MM.1S (cell line): ENCODE measurements around the gene SPTY2D1.
"Not testable (repeated sequence)": the region's sequence is repeated elsewhere in the genome, so short reads cannot be mapped to it uniquely, and the experiment has no call there.

Source experiments
- DNase-seq: peaks from one replicate; pipeline ENCODE4 v3.0.0-alpha.2; 2015
- H2AFZ ChIP-seq: fragments of 300-600 bp; sonication (generic); 2 replicates; pipeline ENCODE4 v1.6.0; 2016; ENCODE audit warnings: antibody characterized with exemption, low read length
- H3F3A ChIP-seq: fragments of 300-600 bp; sonication (generic); 2 replicates; pipeline ENCODE4 v1.6.1; 2016; ENCODE audit warnings: mild to moderate bottlenecking, antibody characterized with exemption, low read length, moderate library complexity, mixed read lengths; ENCODE audit not compliant: insufficient read depth
- H3K27ac ChIP-seq: fragments of 300-600 bp; sonication (generic); 2 replicates; pipeline ENCODE4 v1.5.1; 2016; ENCODE audit warnings: mild to moderate bottlenecking, low read length
- H3K27me3 ChIP-seq: fragments of 300-600 bp; sonication (generic); replicated peaks from 2 replicates; pipeline ENCODE4 v1.6.0; 2016; ENCODE audit warnings: low read length; ENCODE audit not compliant: insufficient read depth
- H3K36me3 ChIP-seq: fragments of 300-600 bp; sonication (generic); replicated peaks from 2 replicates; pipeline ENCODE4 v1.6.1; 2016; ENCODE audit warnings: mild to moderate bottlenecking, low read length, mixed read lengths; ENCODE audit not compliant: insufficient read depth
- H3K4me1 ChIP-seq: fragments of 300-600 bp; sonication (generic); 2 replicates; pipeline ENCODE4 v1.6.1; 2016; ENCODE audit warnings: low read length, mixed read lengths
- H3K4me2 ChIP-seq: fragments of 300-600 bp; sonication (generic); 2 replicates; pipeline ENCODE4 v1.6.0; 2016; ENCODE audit warnings: low read depth, low read length
- H3K4me3 ChIP-seq: fragments of 300-600 bp; sonication (generic); 2 replicates; pipeline ENCODE4 v1.5.1; 2016; ENCODE audit warnings: low read length, mixed read lengths
- H3K79me2 ChIP-seq: fragments of 300-600 bp; sonication (generic); 2 replicates; pipeline ENCODE4 v1.6.1; 2016; ENCODE audit warnings: mixed run types, low read length, mixed read lengths
- H3K9ac ChIP-seq: fragments of 300-600 bp; sonication (generic); 2 replicates; pipeline ENCODE4 v1.6.1; 2016; ENCODE audit warnings: low read length, mixed read lengths
- H3K9me2 ChIP-seq: fragments of 300-600 bp; sonication (generic); replicated peaks from 2 replicates; pipeline ENCODE4 v1.6.1; 2016; ENCODE audit warnings: mild to moderate bottlenecking, low read length, mixed read lengths; ENCODE audit not compliant: insufficient read depth
- H3K9me3 ChIP-seq: fragments of 300-600 bp; sonication (generic); replicated peaks from 2 replicates; pipeline ENCODE4 v1.6.1; 2016; ENCODE audit warnings: mild to moderate bottlenecking, low read length, mixed read lengths; ENCODE audit not compliant: insufficient read depth
- H4K20me1 ChIP-seq: fragments of 300-600 bp; sonication (generic); 2 replicates; pipeline ENCODE4 v1.6.1; 2016; ENCODE audit warnings: mild to moderate bottlenecking, low read length, moderate library complexity, mixed read lengths; ENCODE audit not compliant: insufficient read depth
- EZH2 ChIP-seq: fragments of 300-600 bp; sonication (generic); optimal IDR thresholded peaks from 2 replicates; pipeline ENCODE3; 2017; ENCODE audit warnings: low read depth, mild to moderate bottlenecking, antibody characterized with exemption, low read length, mixed read lengths
- EZH2phosphoT487 ChIP-seq: fragments of 300-600 bp; sonication (generic); IDR thresholded peaks from 2 replicates; pipeline ENCODE4 v1.6.1; 2018; ENCODE audit warnings: antibody characterized with exemption, low read length
- TF ChIP-seq, protein P1 (sequence below): fragments of 300-600 bp; sonication (generic); IDR thresholded peaks from 2 replicates; pipeline ENCODE4 v1.5.1; 2016; ENCODE audit warnings: antibody characterized with exemption, low read length, mixed read lengths

Gene SPTY2D1

GRCh38 chr11:18650859-18651557 is 16.9 kb upstream of the SPTY2D1 start:
- Histone ChIP-seq H3K9me3 (no peaks in the 10 kb centered on the region), H3K4me3 (peak overlapping the region; percentile 55)

GRCh38 chr11:18650353-18650752 is 16.2 kb upstream of the SPTY2D1 start:
- H3K36me3 ChIP-seq: no peaks in the 10 kb centered on the region
- no peak overlapping the region for H3K9ac ChIP-seq
- no peak overlapping the region for H3K27ac ChIP-seq
- no peaks in the 10 kb centered on the region for H4K20me1 ChIP-seq
- DNase-seq: no peak
- no peaks in the 10 kb centered on the region for H3K79me2 ChIP-seq
- H3K4me1 ChIP-seq: no peaks in the 10 kb centered on the region
- no peaks in the 10 kb centered on the region for H3K27me3 ChIP-seq
- H3K9me3 ChIP-seq: no peaks in the 10 kb centered on the region
- no peaks in the 10 kb centered on the region for H3F3A ChIP-seq
- TF ChIP-seq EZH2phosphoT487 (no peak), EZH2 (no peak)
- TF ChIP-seq, protein P1, sequence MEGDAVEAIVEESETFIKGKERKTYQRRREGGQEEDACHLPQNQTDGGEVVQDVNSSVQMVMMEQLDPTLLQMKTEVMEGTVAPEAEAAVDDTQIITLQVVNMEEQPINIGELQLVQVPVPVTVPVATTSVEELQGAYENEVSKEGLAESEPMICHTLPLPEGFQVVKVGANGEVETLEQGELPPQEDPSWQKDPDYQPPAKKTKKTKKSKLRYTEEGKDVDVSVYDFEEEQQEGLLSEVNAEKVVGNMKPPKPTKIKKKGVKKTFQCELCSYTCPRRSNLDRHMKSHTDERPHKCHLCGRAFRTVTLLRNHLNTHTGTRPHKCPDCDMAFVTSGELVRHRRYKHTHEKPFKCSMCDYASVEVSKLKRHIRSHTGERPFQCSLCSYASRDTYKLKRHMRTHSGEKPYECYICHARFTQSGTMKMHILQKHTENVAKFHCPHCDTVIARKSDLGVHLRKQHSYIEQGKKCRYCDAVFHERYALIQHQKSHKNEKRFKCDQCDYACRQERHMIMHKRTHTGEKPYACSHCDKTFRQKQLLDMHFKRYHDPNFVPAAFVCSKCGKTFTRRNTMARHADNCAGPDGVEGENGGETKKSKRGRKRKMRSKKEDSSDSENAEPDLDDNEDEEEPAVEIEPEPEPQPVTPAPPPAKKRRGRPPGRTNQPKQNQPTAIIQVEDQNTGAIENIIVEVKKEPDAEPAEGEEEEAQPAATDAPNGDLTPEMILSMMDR: no peak
- no peak overlapping the region for H3K4me3 ChIP-seq
- H2AFZ ChIP-seq: no peak overlapping the region; the same call in 1 of the 2 replicates
- no peaks in the 10 kb centered on the region for H3K9me2 ChIP-seq
- no peak overlapping the region for H3K4me2 ChIP-seq

More at GRCh38 chr11:18650859-18651557, 16.9 kb upstream of the SPTY2D1 start:
- TF ChIP-seq, protein P1: peak; percentile 88
- TF ChIP-seq EZH2phosphoT487 (no peak), EZH2 (no peak)
- no peaks in the 10 kb centered on the region for H3F3A ChIP-seq
- peak; percentile 78 for DNase-seq
- no peaks in the 10 kb centered on the region for H3K9me2 ChIP-seq
- peak overlapping the region; percentile 75 for H3K4me2 ChIP-seq
- peak overlapping the region; percentile 96 for H2AFZ ChIP-seq
- peak overlapping the region; percentile 10; the same call in 1 of the 2 replicates for H3K9ac ChIP-seq
- H3K36me3 ChIP-seq: no peaks in the 10 kb centered on the region
- H3K27me3 ChIP-seq: no peaks in the 10 kb centered on the region
- no peak overlapping the region for H3K27ac ChIP-seq
- no peaks in the 10 kb centered on the region for H3K79me2 ChIP-seq
- H3K4me1 ChIP-seq: no peaks in the 10 kb centered on the region
- no peaks in the 10 kb centered on the region for H4K20me1 ChIP-seq

- not testable (repeated sequence) for H3K9me2 ChIP-seq, H3K27ac ChIP-seq, H3K79me2 ChIP-seq, H3K9ac ChIP-seq, H3K4me1 ChIP-seq, H3K36me3 ChIP-seq, H3F3A ChIP-seq, H3K4me3 ChIP-seq, H3K4me2 ChIP-seq, H2AFZ ChIP-seq, H3K9me3 ChIP-seq, DNase-seq, H3K27me3 ChIP-seq, H4K20me1 ChIP-seq
These were observed 8.9 kb upstream of the SPTY2D1 start for GRCh38 chr11:18643034-18643433.

DNA sequence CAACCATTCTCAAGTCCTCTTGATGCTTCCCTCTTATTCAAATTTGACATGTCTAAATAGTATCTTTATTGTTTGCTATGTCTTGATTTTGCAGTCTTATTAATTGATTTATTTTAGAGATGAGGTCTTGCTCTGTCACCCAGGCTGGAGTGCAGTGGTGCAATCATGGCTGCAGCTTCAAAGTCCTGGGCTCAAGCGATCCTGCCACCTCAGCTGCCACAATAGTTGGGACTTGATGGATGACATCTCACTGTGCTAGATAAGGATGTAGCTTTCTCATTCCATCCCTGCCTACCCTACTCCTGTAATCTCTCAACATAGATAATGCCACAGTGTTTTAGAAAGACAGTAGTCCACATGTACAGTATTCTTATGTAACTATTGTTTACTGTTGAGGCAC is 7.5 kb upstream of the SPTY2D1 start:
- DNase-seq: no peak
- no peak overlapping the region for H3K27ac ChIP-seq
- H3K36me3 ChIP-seq: no peaks in the 10 kb centered on the region
- no peak overlapping the region for H3K4me2 ChIP-seq
- H3K9me2 ChIP-seq: no peaks in the 10 kb centered on the region
- H3K4me1 ChIP-seq: no peaks in the 10 kb centered on the region
- no peak overlapping the region for H3K9ac ChIP-seq
- no peaks in the 10 kb centered on the region for H3K27me3 ChIP-seq
- H3K4me3 ChIP-seq: no peak overlapping the region
- H3K9me3 ChIP-seq: no peaks in the 10 kb centered on the region
- H3F3A ChIP-seq: no peaks in the 10 kb centered on the region
- no peak overlapping the region for H2AFZ ChIP-seq
- H3K79me2 ChIP-seq: no peaks in the 10 kb centered on the region
- TF ChIP-seq, protein P1: no peak
- TF ChIP-seq EZH2phosphoT487 (no peak), EZH2 (no peak)
- H4K20me1 ChIP-seq: no peaks in the 10 kb centered on the region
